ENCODE measurements around the gene RERG.

RERG gene

GRCh38 chr12:15183821-15184220 is 37.4 kb downstream of the RERG start:
- no peak for TF ChIP-seq CTCF (IDR thresholded peaks at IDR 0.05; ENCODE audit: low read depth, low read length)
- DNase-seq (ENCODE audit: low read depth in 2 of 2) = no peak
- no peak overlapping the region for H3K4me3 ChIP-seq (replicated peaks in 1 of 2; ENCODE audit: low read depth in 2 of 2, low read length in 2 of 2)

DNA sequence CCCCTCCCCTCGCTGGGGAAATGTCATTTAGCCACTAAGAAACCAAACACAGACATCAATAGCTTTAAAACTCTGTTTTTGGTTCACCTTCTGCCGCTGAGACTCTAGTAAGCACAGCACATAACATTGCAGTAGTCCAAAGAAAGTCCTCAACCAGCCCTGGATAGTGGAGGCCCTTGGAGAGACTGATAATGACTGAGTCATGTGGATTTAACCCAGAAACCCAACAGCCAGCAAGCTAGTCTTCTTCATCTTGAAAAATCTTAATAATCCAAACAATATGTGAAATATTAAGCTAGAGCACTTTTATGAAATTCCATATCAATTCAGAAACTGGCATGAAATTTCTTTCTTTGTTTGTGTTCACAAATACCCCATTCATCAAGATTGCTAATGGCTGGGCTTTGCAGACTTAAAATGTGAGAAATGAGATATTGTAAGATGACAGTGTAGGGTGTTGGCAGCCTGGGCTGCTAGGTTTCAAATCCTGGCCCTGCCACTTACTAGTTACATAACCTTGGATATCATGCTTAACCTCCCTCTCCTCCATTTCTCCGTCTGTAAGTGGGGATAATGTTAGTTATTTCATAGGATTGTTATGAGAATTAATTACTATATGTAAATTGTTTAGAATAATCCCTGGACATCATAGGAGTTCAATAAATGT is 40.1 kb downstream of the RERG start:
- H3K4me3 ChIP-seq (replicated peaks in 1 of 2; ENCODE audit: low read depth in 2 of 2, low read length in 2 of 2) = no peak overlapping the region
- DNase-seq (ENCODE audit: low read depth in 2 of 2) = no peak
- no peak for TF ChIP-seq CTCF (IDR thresholded peaks at IDR 0.05; ENCODE audit: low read depth, low read length)

DNA sequence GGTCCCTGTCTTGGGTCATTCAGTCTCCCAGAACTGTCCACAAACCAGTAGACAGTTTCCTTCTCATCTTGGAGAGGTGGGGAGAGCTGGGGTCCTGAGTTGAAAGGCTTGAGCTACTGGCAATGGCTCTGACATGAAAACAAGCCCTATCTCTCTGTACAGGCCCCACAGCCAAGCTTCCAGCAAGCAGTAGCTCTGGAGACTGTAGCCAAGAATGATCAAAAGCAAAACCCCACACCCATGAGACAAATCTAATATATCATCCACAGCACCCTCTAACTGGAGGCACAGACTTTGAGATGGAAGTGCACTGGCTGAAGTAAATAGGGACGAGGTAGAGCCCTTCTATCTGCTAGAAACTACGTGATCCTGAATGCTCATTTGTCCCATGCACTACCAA is 40.9 kb downstream of the RERG start:
- no peak for DNase-seq (ENCODE audit: low read depth in 2 of 2)
- no peak for TF ChIP-seq CTCF (IDR thresholded peaks at IDR 0.05; ENCODE audit: low read depth, low read length)
- H3K4me3 ChIP-seq (replicated peaks in 1 of 2; ENCODE audit: low read depth in 2 of 2, low read length in 2 of 2) = no peak overlapping the region

- no peak for DNase-seq (ENCODE audit: low read depth in 2 of 2)
- no peak overlapping the region for H3K4me3 ChIP-seq (replicated peaks in 1 of 2; ENCODE audit: low read depth in 2 of 2, low read length in 2 of 2)
- no peak for TF ChIP-seq CTCF (IDR thresholded peaks at IDR 0.05; ENCODE audit: low read depth, low read length)
Measured at GRCh38 chr12:15179672-15180071, 41.5 kb downstream of the RERG start.

GRCh38 chr12:15173142-15173541 is 48.1 kb downstream of the RERG start:
- TF ChIP-seq CTCF (IDR thresholded peaks at IDR 0.05; ENCODE audit: low read depth, low read length) = no peak
- DNase-seq (ENCODE audit: low read depth in 2 of 2) = no peak
- no peak overlapping the region for H3K4me3 ChIP-seq (replicated peaks in 1 of 2; ENCODE audit: low read depth in 2 of 2, low read length in 2 of 2)

GRCh38 chr12:15172060-15172822 is 49.0 kb downstream of the RERG start:
- no peak for TF ChIP-seq CTCF (IDR thresholded peaks at IDR 0.05; ENCODE audit: low read depth, low read length)
- no peak overlapping the region for H3K4me3 ChIP-seq (replicated peaks in 1 of 2; ENCODE audit: low read depth in 2 of 2, low read length in 2 of 2)
- DNase-seq (ENCODE audit: low read depth in 2 of 2) = no peak
